CD4-positive, alpha-beta T cell (primary cell): ENCODE measurements around the gene ACAP3. TPM values are rescaled to one million over a fixed set of nuclear protein-coding genes. Genes with fewer than 3 reads are reported as not detected.

ENCODE experiments used
- ATAC-seq: fragments of 200-7000 bp; cut with Tn5 transposase; one replicate; pipeline ENCODE4 v1.10.0; 2022; ENCODE audit warnings: mild to moderate bottlenecking; ENCODE audit not compliant: poor library complexity
- CTCF ChIA-PET: fragments of 350-600 bp; sonication (Branson Sonifier 250); formaldehyde crosslinking; loops from one replicate; lab custom pipeline; 2021; ENCODE audit warnings: antibody characterized with exemption, inconsistent platforms; lab: Charles Lee
- POLR2A ChIA-PET: fragments of 350-600 bp; sonication (Branson Sonifier 250); formaldehyde crosslinking; loops from one replicate; lab custom pipeline; 2021; ENCODE audit warnings: antibody characterized with exemption, inconsistent platforms; lab: Charles Lee
- DNase-seq, 14 experiments: peaks; one replicate each; pipeline ENCODE4 v3.0.0-alpha.2; 2013 to 2020; ENCODE audit warnings: mixed read lengths in 2 of 14
- H3K27ac ChIP-seq, 2 donors: one replicate each; pipeline versions ENCODE4 v1.5.1 to v1.7.0; 2013; ENCODE audit warnings: low read length in 2 of 2, low read depth in 1 of 2, mild to moderate bottlenecking in 1 of 2
- H3K27me3 ChIP-seq, 2 experiments: 1 replicate in 1 of 2; 2 replicates in 1 of 2; pipeline versions ENCODE4 v1.6.1 to v1.7.0; 2013; ENCODE audit warnings: low read length in 2 of 2, control low read depth in 1 of 2, mild to moderate bottlenecking in 1 of 2, moderate library complexity in 1 of 2; ENCODE audit not compliant: insufficient read depth in 2 of 2, control insufficient read depth in 1 of 2
- H3K36me3 ChIP-seq: one replicate; pipeline ENCODE4 v1.6.1; 2013; ENCODE audit warnings: low read length, control low read depth; ENCODE audit not compliant: insufficient read depth
- H3K4me1 ChIP-seq: one replicate; pipeline ENCODE4 v1.6.1; 2013; ENCODE audit warnings: low read length, control low read depth; ENCODE audit not compliant: insufficient read depth
- H3K4me3 ChIP-seq: one replicate; pipeline ENCODE4 v1.5.1; 2013; ENCODE audit warnings: mild to moderate bottlenecking, low read length, moderate library complexity
- H3K9me3 ChIP-seq, 2 experiments: 1 replicate in 1 of 2; 2 replicates in 1 of 2; pipeline versions ENCODE4 v1.6.1 to v1.7.0; 2013; ENCODE audit warnings: low read length in 2 of 2, mild to moderate bottlenecking in 2 of 2, control low read depth in 1 of 2, moderate library complexity in 1 of 2; ENCODE audit not compliant: control insufficient read depth in 1 of 2, insufficient read depth in 1 of 2
- H3K27ac Mint-ChIP-seq: one replicate; pipeline ENCODE4 v1.8.0; 2020; ENCODE audit warnings: mixed read lengths
- H3K27me3 Mint-ChIP-seq: one replicate; pipeline ENCODE4 v1.8.0; 2021; ENCODE audit warnings: mixed read lengths
- H3K36me3 Mint-ChIP-seq: one replicate; pipeline ENCODE4 v1.8.0; 2021; ENCODE audit warnings: low read depth, mixed read lengths
- H3K4me1 Mint-ChIP-seq: one replicate; pipeline ENCODE4 v1.8.0; 2021; ENCODE audit warnings: low read depth, mixed read lengths
- H3K4me3 Mint-ChIP-seq: one replicate; pipeline ENCODE4 v1.8.0; 2020; ENCODE audit warnings: mild to moderate bottlenecking, mixed read lengths
- H3K9me3 Mint-ChIP-seq: one replicate; pipeline ENCODE4 v1.8.0; 2020; ENCODE audit warnings: mixed read lengths
- intact Hi-C, 2 experiments: fragments of 100-400 bp; cut with DNase I in 1 of 2; cut with micrococcal nuclease in 1 of 2; formaldehyde crosslinking; loops; one replicate each; pipeline versions ENCODE4 v1.15.1 to v1.9.0; 2023 to 2025; cut with DNase I, micrococcal nuclease
- total RNA-seq, 174 experiments: library from RNA in 2 of 174; stranded (reverse) in 2 of 174; gene quantifications; one replicate each; pipeline ENCODE4 v1.2.3 and lab custom pipeline; 2021 to 2026
- TF ChIP-seq, protein P1 (sequence below): fragments of 200-600 bp; IDR thresholded peaks from one replicate; pipeline ENCODE4 v1.8.0; 2022; ENCODE audit warnings: antibody characterized with exemption, mild to moderate bottlenecking

The ACAP3 gene
- total RNA-seq, 2 experiments from 2014 or later = 45.3 to 46.4 TPM

- peaks cover 43% of the 10 kb centered on the region for H3K4me1 ChIP-seq
- no peaks in the 10 kb centered on the region for H3K27me3 ChIP-seq
- H3K27ac ChIP-seq = no peak overlapping the region
- H3K36me3 Mint-ChIP-seq = peaks cover 63% of the 10 kb centered on the region
- H3K4me1 Mint-ChIP-seq = peaks cover 34% of the 10 kb centered on the region
- ATAC-seq (no peak), DNase-seq (no peak)
- intact Hi-C loops = no loop called here
- no peak overlapping the region for H3K27ac Mint-ChIP-seq
- no peak overlapping the region for H3K4me3 Mint-ChIP-seq
- no peaks in the 10 kb centered on the region for H3K27me3 Mint-ChIP-seq
- peaks cover 42% of the 10 kb centered on the region for H3K36me3 ChIP-seq
- H3K9me3 ChIP-seq = no peaks in the 10 kb centered on the region
- no peaks in the 10 kb centered on the region for H3K9me3 Mint-ChIP-seq
- ChIA-PET POLR2A (no interaction called here), CTCF (no interaction called here)
- TF ChIP-seq, protein P1, sequence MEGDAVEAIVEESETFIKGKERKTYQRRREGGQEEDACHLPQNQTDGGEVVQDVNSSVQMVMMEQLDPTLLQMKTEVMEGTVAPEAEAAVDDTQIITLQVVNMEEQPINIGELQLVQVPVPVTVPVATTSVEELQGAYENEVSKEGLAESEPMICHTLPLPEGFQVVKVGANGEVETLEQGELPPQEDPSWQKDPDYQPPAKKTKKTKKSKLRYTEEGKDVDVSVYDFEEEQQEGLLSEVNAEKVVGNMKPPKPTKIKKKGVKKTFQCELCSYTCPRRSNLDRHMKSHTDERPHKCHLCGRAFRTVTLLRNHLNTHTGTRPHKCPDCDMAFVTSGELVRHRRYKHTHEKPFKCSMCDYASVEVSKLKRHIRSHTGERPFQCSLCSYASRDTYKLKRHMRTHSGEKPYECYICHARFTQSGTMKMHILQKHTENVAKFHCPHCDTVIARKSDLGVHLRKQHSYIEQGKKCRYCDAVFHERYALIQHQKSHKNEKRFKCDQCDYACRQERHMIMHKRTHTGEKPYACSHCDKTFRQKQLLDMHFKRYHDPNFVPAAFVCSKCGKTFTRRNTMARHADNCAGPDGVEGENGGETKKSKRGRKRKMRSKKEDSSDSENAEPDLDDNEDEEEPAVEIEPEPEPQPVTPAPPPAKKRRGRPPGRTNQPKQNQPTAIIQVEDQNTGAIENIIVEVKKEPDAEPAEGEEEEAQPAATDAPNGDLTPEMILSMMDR = no peak
- H3K4me3 ChIP-seq = no peak overlapping the region
Measured at GRCh38 chr1:1268284-1268682, 39.4 kb downstream of the ACAP3 start.

- H3K36me3 ChIP-seq = peaks cover 48% of the 10 kb centered on the region
- peak overlapping the region; percentile 45 for H3K4me3 Mint-ChIP-seq
- intact Hi-C loops = no loop called here
- H3K9me3 Mint-ChIP-seq = no peaks in the 10 kb centered on the region
- POLR2A ChIA-PET = no interaction called here
- H3K36me3 Mint-ChIP-seq = peaks cover 63% of the 10 kb centered on the region
- H3K27ac ChIP-seq = no peak overlapping the region
- no peak overlapping the region for H3K4me3 ChIP-seq
- CTCF ChIA-PET = no interaction called here
- no peaks in the 10 kb centered on the region for H3K27me3 ChIP-seq
- no peak for ATAC-seq
- no peaks in the 10 kb centered on the region for H3K27me3 Mint-ChIP-seq
- TF ChIP-seq, protein P1 = no peak
- peaks cover 38% of the 10 kb centered on the region for H3K4me1 ChIP-seq
- H3K27ac Mint-ChIP-seq = peak overlapping the region; percentile 58
- no peak for DNase-seq
- peaks cover 30% of the 10 kb centered on the region for H3K4me1 Mint-ChIP-seq
- no peaks in the 10 kb centered on the region for H3K9me3 ChIP-seq
Measured at GRCh38 chr1:1267488-1268283, 40.0 kb downstream of the ACAP3 start.

DNA sequence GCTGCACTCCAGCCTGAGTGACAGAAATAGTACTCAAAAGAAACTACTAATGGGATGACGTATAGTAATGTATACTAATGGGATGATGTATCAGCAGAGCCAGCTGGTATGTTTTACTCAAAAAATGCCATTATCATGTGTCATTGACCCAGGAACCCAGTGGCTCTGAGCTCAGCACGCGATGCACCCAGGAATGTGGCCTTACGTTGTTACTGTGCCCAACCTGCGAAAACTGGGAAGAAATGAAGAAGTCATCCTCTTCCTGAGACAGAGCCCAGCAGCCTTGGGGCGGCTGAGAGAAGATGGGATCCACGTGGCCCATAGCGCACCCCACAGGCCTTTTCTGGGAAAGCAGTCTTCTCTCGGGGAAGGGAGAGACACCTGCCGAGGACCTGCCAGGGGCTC is 42.9 kb downstream of the ACAP3 start:
- Mint-ChIP-seq H3K27me3 (no peaks in the 10 kb centered on the region), H3K4me3 (peak overlapping the region; percentile 20), H3K27ac (no peak overlapping the region), H3K9me3 (no peaks in the 10 kb centered on the region), H3K4me1 (peaks cover 14% of the 10 kb centered on the region), H3K36me3 (peaks cover 73% of the 10 kb centered on the region)
- no peak overlapping the region for H3K27ac ChIP-seq
- H3K4me3 ChIP-seq = no peak overlapping the region
- ChIA-PET POLR2A (no interaction called here), CTCF (interaction anchor here (2.1 kb wide), 1 partner anchor 143 kb away, joined by 9 read pairs; no protein-coding TSS in a partner anchor)
- intact Hi-C loops = no loop called here
- no peaks in the 10 kb centered on the region for H3K9me3 ChIP-seq
- peaks cover 60% of the 10 kb centered on the region for H3K36me3 ChIP-seq
- H3K4me1 ChIP-seq = peaks cover 29% of the 10 kb centered on the region
- TF ChIP-seq, protein P1 = no peak
- DNase-seq (peak in 2 of 14 experiments; percentile 49 to 51), ATAC-seq (peak; percentile 62)
- H3K27me3 ChIP-seq = no peaks in the 10 kb centered on the region
